HFF-Myc (cell line): Measurements from ENCODE around the gene RALY.

Experiments used
- DNase-seq: peaks from one replicate; pipeline ENCODE4 v3.0.0-alpha.2; 2011; ENCODE audit warnings: low read depth; ENCODE audit errors: extremely low read depth
- H3K4me3 ChIP-seq: replicated peaks from 2 replicates; pipeline ENCODE4 v1.5.1; 2011; ENCODE audit warnings: low read depth, mild to moderate bottlenecking, control low read depth, low read length
- TF ChIP-seq, protein P1 (sequence below): IDR thresholded peaks from 2 replicates; pipeline ENCODE4 v1.5.1; 2012; ENCODE audit warnings: mild to moderate bottlenecking, low read depth, low read length, control low read depth; ENCODE audit errors: missing control alignments

The RALY gene

DNA sequence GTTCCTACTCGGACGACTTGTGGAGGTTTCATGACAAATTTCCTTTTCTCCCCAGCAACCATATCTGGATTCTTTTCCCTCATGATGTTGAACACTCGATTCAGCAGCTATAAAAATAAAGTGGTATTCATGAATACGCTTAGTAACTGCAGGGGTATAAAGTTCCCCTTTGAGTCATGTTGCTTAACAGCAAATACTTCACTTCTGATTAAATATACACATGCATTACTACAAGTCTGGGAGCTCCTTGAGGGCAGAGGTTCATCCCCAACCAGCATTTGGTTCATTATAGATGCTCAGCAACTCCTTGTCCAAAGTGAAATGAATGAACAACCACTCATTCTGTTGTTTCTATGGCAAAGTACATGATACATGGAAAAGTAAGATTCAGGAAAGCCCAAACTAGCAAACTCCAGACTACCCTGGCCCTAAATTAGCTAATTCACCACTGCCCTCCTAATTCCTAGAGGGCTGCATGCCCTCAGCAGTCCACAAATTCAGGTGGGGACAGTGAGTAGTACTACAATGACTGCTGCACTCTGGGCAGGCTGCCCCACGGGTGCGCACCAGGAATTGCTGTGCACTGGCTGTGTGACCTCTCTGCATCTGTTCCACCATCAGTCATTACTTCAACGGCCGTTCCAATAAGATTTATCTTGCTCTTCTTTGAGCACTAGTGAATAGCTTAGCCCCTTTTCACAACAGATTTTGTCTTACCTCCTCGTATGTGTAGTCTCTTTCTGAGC lies 103.2 kb downstream of the RALY start:
- no peak overlapping the region for H3K4me3 ChIP-seq
- TF ChIP-seq, protein P1, sequence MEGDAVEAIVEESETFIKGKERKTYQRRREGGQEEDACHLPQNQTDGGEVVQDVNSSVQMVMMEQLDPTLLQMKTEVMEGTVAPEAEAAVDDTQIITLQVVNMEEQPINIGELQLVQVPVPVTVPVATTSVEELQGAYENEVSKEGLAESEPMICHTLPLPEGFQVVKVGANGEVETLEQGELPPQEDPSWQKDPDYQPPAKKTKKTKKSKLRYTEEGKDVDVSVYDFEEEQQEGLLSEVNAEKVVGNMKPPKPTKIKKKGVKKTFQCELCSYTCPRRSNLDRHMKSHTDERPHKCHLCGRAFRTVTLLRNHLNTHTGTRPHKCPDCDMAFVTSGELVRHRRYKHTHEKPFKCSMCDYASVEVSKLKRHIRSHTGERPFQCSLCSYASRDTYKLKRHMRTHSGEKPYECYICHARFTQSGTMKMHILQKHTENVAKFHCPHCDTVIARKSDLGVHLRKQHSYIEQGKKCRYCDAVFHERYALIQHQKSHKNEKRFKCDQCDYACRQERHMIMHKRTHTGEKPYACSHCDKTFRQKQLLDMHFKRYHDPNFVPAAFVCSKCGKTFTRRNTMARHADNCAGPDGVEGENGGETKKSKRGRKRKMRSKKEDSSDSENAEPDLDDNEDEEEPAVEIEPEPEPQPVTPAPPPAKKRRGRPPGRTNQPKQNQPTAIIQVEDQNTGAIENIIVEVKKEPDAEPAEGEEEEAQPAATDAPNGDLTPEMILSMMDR = no peak
- no peak for DNase-seq

DNA sequence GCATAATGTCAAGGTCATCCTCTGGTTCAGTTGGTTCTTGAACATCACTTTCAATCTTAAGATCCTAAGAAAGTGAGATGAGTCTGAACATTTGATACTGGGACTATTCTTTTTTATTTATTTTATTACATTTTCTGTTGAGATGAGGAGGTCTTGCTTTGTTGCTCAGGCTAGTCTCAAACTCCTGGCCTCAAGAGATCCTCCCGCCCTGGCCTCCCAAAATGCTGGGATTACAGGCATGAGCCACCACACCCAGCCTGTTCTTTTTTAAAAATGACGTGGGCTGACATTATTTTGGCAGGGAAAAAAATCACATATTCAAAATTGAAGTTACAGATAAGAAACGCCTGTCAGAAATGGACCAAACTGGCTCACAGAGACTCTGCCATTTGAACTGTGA lies 104.9 kb downstream of the RALY start:
- TF ChIP-seq, protein P1 = no peak
- no peak overlapping the region for H3K4me3 ChIP-seq

GRCh38 chr20:34099675-34100074 lies 106.0 kb downstream of the RALY start:
- no peak for DNase-seq
- H3K4me3 ChIP-seq = no peak overlapping the region
- TF ChIP-seq, protein P1 = no peak

More for the DNA sequence above, 104.9 kb downstream of the RALY start:
- DNase-seq = no peak

- no peak overlapping the region for H3K4me3 ChIP-seq
- no peak for DNase-seq
- TF ChIP-seq, protein P1 = no peak
Measured at GRCh38 chr20:34100576-34100975, 106.9 kb downstream of the RALY start.

DNA sequence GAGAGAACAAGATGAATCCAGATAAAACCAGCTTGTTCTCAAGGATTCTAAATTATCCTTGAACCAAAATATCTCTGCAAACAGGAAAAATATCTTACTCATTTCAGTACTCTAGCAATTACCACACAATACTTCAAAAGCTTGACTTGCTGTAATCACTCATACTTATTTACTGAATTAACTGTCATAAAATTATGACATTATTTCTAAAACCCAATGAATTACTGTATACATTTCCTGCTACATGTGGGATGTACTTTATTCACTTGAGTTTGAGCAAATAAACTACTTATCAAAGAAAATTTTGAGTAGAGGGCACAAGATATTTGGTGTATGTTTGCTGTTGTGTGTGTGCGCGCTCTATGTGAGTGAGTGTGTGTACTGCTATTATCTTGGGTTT lies 108.6 kb downstream of the RALY start:
- TF ChIP-seq, protein P1 = no peak
- no peak for DNase-seq

GRCh38 chr20:34104059-34104458 lies 110.3 kb downstream of the RALY start:
- no peak overlapping the region for H3K4me3 ChIP-seq
- TF ChIP-seq, protein P1 = no peak
- no peak for DNase-seq

More for the DNA sequence above, 108.6 kb downstream of the RALY start:
- no peak overlapping the region for H3K4me3 ChIP-seq
